Body of pancreas (tissue), 4 donors: ENCODE data around the gene GOLGA8Q. TPM values are rescaled to one million over a fixed set of nuclear protein-coding genes. Genes with fewer than 3 reads are reported as not detected.
"Not testable (repeated sequence)": the region's sequence is repeated elsewhere in the genome, so short reads cannot be mapped to it uniquely, and the experiment has no call there.

Experiments
- ATAC-seq: fragments of 150-250 bp; one replicate; pipeline ENCODE4 v1.9.1; 2016
- DNase-seq, 4 donors: peaks; one replicate each; pipeline ENCODE4 v3.0.0-alpha.2; 2019
- H3K27ac ChIP-seq, 4 donors: fragments of 200-600 bp; sonication (generic); 1 replicate in 3 of 4; 2 replicates in 1 of 4; pipeline versions ENCODE4 v1.5.1 to v1.6.1; 2016 to 2019; ENCODE audit warnings: mild to moderate bottlenecking in 1 of 4, mixed read lengths in 1 of 4, moderate library complexity in 1 of 4
- H3K27me3 ChIP-seq, 2 donors: fragments of 200-600 bp; sonication (generic); one replicate each; pipeline ENCODE4 v1.6.0; 2016; ENCODE audit warnings: mild to moderate bottlenecking in 1 of 2
- H3K36me3 ChIP-seq, 2 donors: fragments of 200-600 bp; sonication (generic); replicated peaks in 1 of 2; 2 replicates each; pipeline ENCODE4 v1.5.1; 2016; ENCODE audit warnings: low read depth in 2 of 2; ENCODE audit not compliant: insufficient read depth in 1 of 2
- H3K4me1 ChIP-seq: fragments of 200-600 bp; sonication (generic); one replicate; pipeline ENCODE4 v1.6.0; 2016
- H3K4me3 ChIP-seq, 2 donors: fragments of 200-600 bp; sonication (generic); 1 replicate in 1 of 2; 2 replicates in 1 of 2; pipeline ENCODE4 v1.5.1; 2016 to 2019
- H3K9me3 ChIP-seq, 3 donors: fragments of 200-600 bp; sonication (generic); 1 replicate in 2 of 3; 2 replicates in 1 of 3; pipeline ENCODE4 v1.5.1; 2016
- WGBS, 2 donors: methylation state at CpG; one replicate each; pipeline ENCODE4 v1.1.5; 2017; 5-methylcytosine and 5-hydroxymethylcytosine counted together
- intact Hi-C: fragments of 100-400 bp; cut with DNase I; formaldehyde crosslinking; loops from one replicate; pipeline ENCODE4 v1.15.1; 2023
- small RNA-seq: library from RNA; depleted of rRNA; stranded (forward); fragments of <200 nt; gene quantifications from one replicate; pipeline ENCODE3, GENCODE V24; 2016
- total RNA-seq, 2 donors: library from RNA; depleted of rRNA; stranded (reverse); fragments of >200 nt; gene quantifications; one replicate each; pipeline ENCODE4 v1.1.0, GENCODE V29; 2016
- TF ChIP-seq, protein P1 (sequence below), 7 experiments: fragments of 450-650 bp in 4 of 7; fragments of 200-600 bp in 3 of 7; sonication (generic) in 3 of 7; IDR thresholded peaks; one replicate each; pipeline ENCODE4 v1.5.1; 2016 to 2019; ENCODE audit warnings: antibody characterized with exemption in 7 of 7

The GOLGA8Q gene
- total RNA-seq, 2 donors from 2014 or later = 0.26 to 1.3 TPM

DNA sequence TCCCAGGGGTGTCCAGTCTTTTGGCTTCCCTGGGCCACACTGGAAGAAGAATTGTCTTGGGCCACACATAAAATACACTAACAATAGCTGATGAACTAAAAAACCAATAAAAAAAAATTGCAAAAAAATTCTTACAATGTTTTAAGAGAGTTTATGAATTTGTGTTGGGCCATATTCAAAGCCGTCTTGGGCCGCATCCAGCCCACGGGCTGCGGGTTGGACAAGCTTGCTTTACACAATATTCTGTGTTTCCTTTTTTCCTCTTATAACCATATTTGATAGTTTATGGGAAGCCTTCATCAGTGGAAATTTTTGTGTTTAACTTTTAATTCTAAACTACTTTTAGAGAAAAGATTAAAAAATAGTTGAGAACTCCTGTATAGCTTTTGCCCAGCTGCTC, 28.9 kb downstream of the GOLGA8Q start:
- intact Hi-C loops, ATAC-seq, H3K36me3 ChIP-seq, DNase-seq, H3K27me3 ChIP-seq, H3K9me3 ChIP-seq, H3K27ac ChIP-seq, H3K4me3 ChIP-seq, H3K4me1 ChIP-seq: not testable (repeated sequence)
- no CpG with 5 or more reads among the region's 4 CpGs for WGBS, 2 donors

DNA sequence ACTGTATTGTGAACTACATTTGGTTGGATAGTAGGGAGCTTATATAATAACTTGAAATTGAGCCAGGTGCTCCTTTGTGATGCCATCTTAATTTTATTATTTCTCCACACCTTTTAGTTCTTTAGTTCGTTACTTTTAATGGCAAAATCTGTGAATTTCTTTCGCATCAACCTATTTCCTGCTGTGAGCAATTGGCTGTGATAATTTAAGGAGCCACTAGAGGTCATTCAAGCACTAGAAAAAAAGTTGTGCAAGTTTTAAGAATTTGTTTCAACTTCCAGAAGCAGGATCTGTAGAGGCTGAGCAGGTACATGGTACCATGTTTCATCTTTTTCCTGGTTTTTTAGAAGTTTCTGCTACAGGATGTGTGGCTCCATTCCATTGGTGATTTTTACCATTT, 47.1 kb downstream of the GOLGA8Q start:
- 0 to 10% methylated on average over 2 of the region's 2 CpGs for WGBS, 2 donors
- intact Hi-C loops = not testable (repeated sequence)

DNA sequence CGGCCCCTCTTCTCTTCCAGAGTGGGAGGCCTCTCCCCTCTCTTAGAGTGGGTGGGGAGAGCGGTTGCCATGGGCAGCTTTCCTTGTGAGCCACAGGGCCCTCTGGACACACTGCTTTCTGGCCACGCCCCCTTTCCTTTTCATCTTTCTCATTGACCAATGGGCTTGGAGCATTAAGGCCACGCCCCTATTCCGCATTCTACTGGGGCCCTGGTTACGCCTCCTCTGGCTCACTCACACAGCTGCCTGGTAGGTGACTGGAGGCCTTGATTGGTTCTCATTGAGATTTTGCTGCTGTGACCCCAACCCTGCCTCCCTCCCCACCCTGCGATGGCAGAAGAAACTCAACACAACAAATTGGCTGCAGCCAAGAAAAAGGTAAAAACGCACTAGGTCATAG, 51.9 kb downstream of the GOLGA8Q start, which contains the start of gene GOLGA8H:
Gene GOLGA8H (plus strand): TSS at position 233 of the 400 bp plus-strand sequence. CDS start 98 bp downstream, at position 331.
- DNase-seq, H3K27ac ChIP-seq, H3K9me3 ChIP-seq, H3K4me3 ChIP-seq, intact Hi-C loops, H3K4me1 ChIP-seq, H3K36me3 ChIP-seq, H3K27me3 ChIP-seq, ATAC-seq: not testable (repeated sequence)
- WGBS, 2 donors = 85 to 91% methylated on average over 4 to 7 of the region's 8 CpGs

More for the DNA sequence above, 47.1 kb downstream of the GOLGA8Q start:
- ATAC-seq, H3K36me3 ChIP-seq, H3K4me3 ChIP-seq, DNase-seq, H3K27me3 ChIP-seq, H3K27ac ChIP-seq, H3K4me1 ChIP-seq, H3K9me3 ChIP-seq: not testable (repeated sequence)
- TF ChIP-seq, protein P1, sequence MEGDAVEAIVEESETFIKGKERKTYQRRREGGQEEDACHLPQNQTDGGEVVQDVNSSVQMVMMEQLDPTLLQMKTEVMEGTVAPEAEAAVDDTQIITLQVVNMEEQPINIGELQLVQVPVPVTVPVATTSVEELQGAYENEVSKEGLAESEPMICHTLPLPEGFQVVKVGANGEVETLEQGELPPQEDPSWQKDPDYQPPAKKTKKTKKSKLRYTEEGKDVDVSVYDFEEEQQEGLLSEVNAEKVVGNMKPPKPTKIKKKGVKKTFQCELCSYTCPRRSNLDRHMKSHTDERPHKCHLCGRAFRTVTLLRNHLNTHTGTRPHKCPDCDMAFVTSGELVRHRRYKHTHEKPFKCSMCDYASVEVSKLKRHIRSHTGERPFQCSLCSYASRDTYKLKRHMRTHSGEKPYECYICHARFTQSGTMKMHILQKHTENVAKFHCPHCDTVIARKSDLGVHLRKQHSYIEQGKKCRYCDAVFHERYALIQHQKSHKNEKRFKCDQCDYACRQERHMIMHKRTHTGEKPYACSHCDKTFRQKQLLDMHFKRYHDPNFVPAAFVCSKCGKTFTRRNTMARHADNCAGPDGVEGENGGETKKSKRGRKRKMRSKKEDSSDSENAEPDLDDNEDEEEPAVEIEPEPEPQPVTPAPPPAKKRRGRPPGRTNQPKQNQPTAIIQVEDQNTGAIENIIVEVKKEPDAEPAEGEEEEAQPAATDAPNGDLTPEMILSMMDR (IDR thresholded peaks at IDR 0.05) = peak in 5 of 7 experiments; percentile 27 to 65 (median 42)

Small RNA genes within 50 kb of the gene (small RNA-seq; reads per million reads assigned to genes)
- gene RF00096 = not detected
- not detected for gene RN7SL796P

Other genes starting within 250 kb of the GOLGA8Q start
- 1 to 10 TPM; 2.0 to 3.1 TPM for gene CHRFAM7A, start 158.5 kb upstream of the GOLGA8Q start, total RNA-seq
- 1 to 10 TPM; 6.2 to 6.6 TPM for gene GOLGA8R, start 137.8 kb upstream of the GOLGA8Q start, total RNA-seq
- 1 to 10 TPM in 1 of 2 donors, not detected in 1; 2.3 TPM for gene GOLGA8H, start 52.0 kb downstream of the GOLGA8Q start, total RNA-seq